Naive B cell (primary cell): Measurements from ENCODE around the gene EHD2. TPM values are rescaled to one million over a fixed set of nuclear protein-coding genes. Genes with fewer than 3 reads are reported as not detected.
A peak's percentile ranks its signal among the peaks of the same experiment; 100 is the strongest.

ENCODE experiments used
- ATAC-seq, 2 donors: fragments of 150-1000 bp; cut with Tn5 transposase; 2 replicates each; pipeline ENCODE4 v1.10.0; 2021; ENCODE audit warnings: low read depth in 2 of 2, mild to moderate bottlenecking in 2 of 2, moderate library complexity in 2 of 2
- DNase-seq: peaks from one replicate; pipeline ENCODE4 v3.0.0; 2022
- H3K27ac Mint-ChIP-seq, 6 donors: one replicate each; pipeline ENCODE4 v1.8.0; 2020 to 2022; ENCODE audit warnings: mild to moderate bottlenecking in 6 of 6, mixed read lengths in 6 of 6, moderate library complexity in 5 of 6, inconsistent platforms in 2 of 6
- H3K27me3 Mint-ChIP-seq, 3 donors: one replicate each; pipeline ENCODE4 v1.8.0; 2021 to 2022; ENCODE audit warnings: mixed read lengths in 3 of 3, mild to moderate bottlenecking in 1 of 3
- H3K36me3 Mint-ChIP-seq, 2 donors: one replicate each; pipeline ENCODE4 v1.8.0; 2020 to 2022; ENCODE audit warnings: mixed read lengths in 2 of 2, inconsistent platforms in 1 of 2, mild to moderate bottlenecking in 1 of 2
- H3K4me1 Mint-ChIP-seq, 3 donors: one replicate each; pipeline ENCODE4 v1.8.0; 2020 to 2022; ENCODE audit warnings: mixed read lengths in 3 of 3, inconsistent platforms in 1 of 3, mild to moderate bottlenecking in 1 of 3, moderate library complexity in 1 of 3
- H3K4me3 Mint-ChIP-seq, 8 donors: one replicate each; pipeline ENCODE4 v1.8.0; 2020 to 2022; ENCODE audit warnings: mild to moderate bottlenecking in 8 of 8, mixed read lengths in 8 of 8, moderate library complexity in 8 of 8, inconsistent platforms in 2 of 8
- H3K9me3 Mint-ChIP-seq, 7 donors: one replicate each; pipeline ENCODE4 v1.8.0; 2020 to 2022; ENCODE audit warnings: mixed read lengths in 7 of 7, mild to moderate bottlenecking in 5 of 7, inconsistent platforms in 2 of 7, moderate library complexity in 1 of 7
- polyA plus RNA-seq, 6 donors: library from polyadenylated mRNA; unstranded; fragments of 300-500 nt; fragmentation: Illumina TruSeq; gene quantifications; one replicate each; pipeline ENCODE4 v1.2.3, GENCODE V29; 2021; ENCODE audit warnings: low read depth in 6 of 6

EHD2 gene
- polyA plus RNA-seq, 6 donors from 2014 or later: not detected

DNA sequence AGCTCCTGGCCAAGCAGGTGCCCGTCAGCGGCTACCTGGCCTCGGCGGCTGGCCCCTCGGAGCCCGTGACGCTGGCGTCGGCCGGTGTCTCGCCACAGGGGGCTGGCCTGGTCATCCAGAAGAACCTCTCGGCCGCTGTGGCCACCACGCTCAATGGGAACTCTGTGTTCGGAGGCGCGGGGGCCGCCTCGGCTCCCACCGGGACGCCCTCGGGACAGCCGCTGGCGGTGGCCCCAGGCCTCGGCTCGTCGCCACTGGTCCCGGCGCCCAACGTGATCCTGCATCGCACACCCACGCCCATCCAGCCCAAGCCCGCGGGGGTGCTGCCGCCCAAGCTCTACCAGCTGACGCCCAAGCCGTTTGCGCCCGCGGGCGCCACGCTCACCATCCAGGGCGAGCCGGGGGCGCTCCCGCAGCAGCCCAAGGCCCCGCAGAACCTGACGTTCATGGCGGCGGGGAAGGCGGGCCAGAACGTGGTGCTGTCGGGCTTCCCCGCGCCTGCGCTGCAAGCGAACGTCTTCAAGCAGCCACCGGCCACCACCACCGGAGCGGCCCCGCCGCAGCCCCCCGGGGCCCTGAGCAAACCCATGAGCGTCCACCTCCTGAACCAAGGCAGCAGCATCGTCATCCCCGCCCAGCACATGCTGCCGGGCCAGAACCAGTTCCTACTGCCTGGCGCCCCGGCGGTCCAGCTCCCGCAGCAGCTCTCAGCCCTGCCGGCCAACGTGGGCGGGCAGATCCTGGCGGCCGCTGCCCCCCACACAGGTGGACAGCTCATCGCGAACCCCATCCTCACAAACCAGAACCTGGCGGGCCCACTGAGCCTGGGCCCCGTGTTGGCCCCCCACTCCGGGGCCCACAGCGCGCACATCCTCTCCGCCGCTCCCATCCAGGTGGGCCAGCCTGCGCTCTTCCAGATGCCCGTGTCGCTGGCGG, 33.0 kb upstream of the EHD2 start:
- Mint-ChIP-seq H3K27ac (peak overlapping the region in 1 of 6 donors; percentile 24), H3K9me3 (peaks cover 0 to 2% (median 0%) of the 10 kb centered on the region in 7 donors), H3K27me3 (no peaks in the 10 kb centered on the region), H3K4me1 (peaks cover 2 to 9% (median 5%) of the 10 kb centered on the region in 3 donors), H3K36me3 (peaks cover 5 to 12% of the 10 kb centered on the region in 2 donors), H3K4me3 (no peak overlapping the region)
- DNase-seq: no peak
- ATAC-seq: no peak

DNA sequence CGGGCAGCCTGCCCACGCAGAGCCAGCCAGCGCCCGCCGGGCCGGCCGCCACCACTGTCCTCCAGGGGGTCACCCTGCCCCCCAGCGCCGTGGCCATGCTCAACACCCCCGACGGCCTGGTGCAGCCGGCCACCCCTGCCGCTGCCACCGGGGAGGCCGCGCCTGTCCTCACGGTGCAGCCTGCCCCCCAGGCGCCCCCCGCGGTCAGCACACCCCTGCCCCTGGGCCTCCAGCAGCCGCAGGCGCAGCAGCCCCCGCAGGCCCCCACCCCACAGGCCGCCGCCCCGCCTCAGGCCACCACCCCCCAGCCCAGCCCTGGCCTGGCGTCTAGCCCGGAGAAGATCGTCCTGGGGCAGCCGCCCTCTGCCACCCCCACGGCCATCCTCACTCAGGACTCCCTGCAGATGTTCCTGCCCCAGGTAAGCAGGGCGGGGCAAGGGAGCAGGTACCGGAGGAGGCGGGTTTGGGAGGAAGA, 32.3 kb upstream of the EHD2 start:
- no peak overlapping the region for H3K4me3 Mint-ChIP-seq
- DNase-seq (no peak), ATAC-seq (no peak)
- H3K27me3 Mint-ChIP-seq: no peaks in the 10 kb centered on the region
- H3K36me3 Mint-ChIP-seq: peaks cover 5 to 9% of the 10 kb centered on the region in 2 donors
- peaks cover 6 to 11% (median 6%) of the 10 kb centered on the region in 3 donors for H3K4me1 Mint-ChIP-seq
- no peak overlapping the region for H3K27ac Mint-ChIP-seq
- peaks cover 0 to 2% (median 0%) of the 10 kb centered on the region in 7 donors for H3K9me3 Mint-ChIP-seq

DNA sequence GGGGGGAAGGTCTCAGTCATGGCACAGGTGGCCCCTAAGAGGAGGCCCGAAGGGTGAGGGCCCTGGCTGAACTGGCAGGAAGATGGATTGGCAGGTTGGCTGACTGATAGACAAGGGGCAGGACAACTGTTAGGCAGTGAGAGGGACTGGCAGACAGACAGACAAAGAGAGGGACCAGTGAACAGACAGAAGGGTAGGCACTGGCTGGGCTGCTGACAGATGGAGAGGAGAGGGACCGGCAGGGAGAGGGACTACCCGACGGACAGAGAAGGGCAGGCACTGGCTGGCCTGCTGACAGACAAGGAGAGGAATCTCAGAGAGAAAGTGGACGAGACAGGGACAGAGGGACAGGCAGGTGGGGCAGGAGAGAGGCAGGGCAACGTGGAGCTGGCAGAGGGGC, 31.8 kb upstream of the EHD2 start:
- Mint-ChIP-seq H3K9me3 (peaks cover 0 to 2% (median 0%) of the 10 kb centered on the region in 7 donors), H3K27me3 (no peaks in the 10 kb centered on the region)
- no peak for DNase-seq

DNA sequence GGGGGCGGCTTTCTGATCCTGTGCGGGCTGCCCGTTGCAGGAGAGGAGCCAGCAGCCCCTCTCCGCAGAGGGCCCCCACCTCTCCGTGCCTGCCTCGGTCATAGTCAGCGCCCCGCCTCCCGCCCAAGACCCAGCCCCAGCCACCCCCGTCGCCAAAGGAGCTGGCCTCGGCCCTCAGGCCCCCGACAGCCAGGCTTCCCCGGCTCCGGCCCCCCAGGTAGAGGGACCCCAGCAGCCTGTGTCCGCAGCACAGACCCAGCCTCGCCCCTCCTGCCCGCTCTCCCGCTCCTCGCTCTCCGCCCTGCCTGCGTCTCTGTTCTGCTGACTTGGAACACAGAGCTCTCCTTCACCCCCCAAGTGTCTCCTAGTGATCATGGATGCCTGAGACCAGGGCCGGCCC, 31.3 kb upstream of the EHD2 start:
- Mint-ChIP-seq H3K4me1 (peaks cover 6 to 15% (median 6%) of the 10 kb centered on the region in 3 donors), H3K27me3 (no peaks in the 10 kb centered on the region), H3K27ac (no peak overlapping the region), H3K4me3 (no peak overlapping the region), H3K36me3 (peaks cover 4 to 9% of the 10 kb centered on the region in 2 donors), H3K9me3 (peaks cover 0 to 2% (median 0%) of the 10 kb centered on the region in 7 donors)
- ATAC-seq: no peak
- no peak for DNase-seq

More for the DNA sequence above, 31.8 kb upstream of the EHD2 start:
- peak overlapping the region in 1 of 6 donors; percentile 79 for H3K27ac Mint-ChIP-seq
- no peak overlapping the region for H3K4me3 Mint-ChIP-seq
- peaks cover 6 to 11% (median 6%) of the 10 kb centered on the region in 3 donors for H3K4me1 Mint-ChIP-seq
- peaks cover 5 to 9% of the 10 kb centered on the region in 2 donors for H3K36me3 Mint-ChIP-seq
- ATAC-seq: no peak

DNA sequence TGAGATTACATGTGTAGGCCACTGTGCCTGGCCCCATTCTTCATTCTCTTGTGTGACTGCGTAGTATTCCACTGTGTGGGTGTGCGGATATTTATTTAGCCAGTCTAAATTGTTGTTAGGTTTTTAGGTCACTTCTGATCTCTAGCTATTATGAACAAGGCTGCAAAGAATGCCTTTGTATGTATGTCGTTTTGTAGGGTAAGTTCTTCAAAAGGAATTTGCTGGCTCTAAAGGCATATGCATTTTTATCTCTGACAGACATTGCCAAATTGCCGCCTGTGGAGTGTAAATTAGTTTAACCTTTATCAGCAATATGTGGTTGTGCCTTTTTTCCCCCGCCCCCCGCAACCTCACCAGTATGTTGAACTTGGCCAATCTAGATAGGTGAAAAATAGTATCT, 30.3 kb upstream of the EHD2 start:
- DNase-seq: no peak
- Mint-ChIP-seq H3K27ac (no peak overlapping the region), H3K9me3 (peaks cover 0 to 2% (median 0%) of the 10 kb centered on the region in 7 donors), H3K4me1 (peaks cover 6 to 16% (median 6%) of the 10 kb centered on the region in 3 donors), H3K4me3 (no peak overlapping the region), H3K36me3 (peaks cover 0 to 9% of the 10 kb centered on the region in 2 donors), H3K27me3 (no peaks in the 10 kb centered on the region)
- ATAC-seq: no peak

DNA sequence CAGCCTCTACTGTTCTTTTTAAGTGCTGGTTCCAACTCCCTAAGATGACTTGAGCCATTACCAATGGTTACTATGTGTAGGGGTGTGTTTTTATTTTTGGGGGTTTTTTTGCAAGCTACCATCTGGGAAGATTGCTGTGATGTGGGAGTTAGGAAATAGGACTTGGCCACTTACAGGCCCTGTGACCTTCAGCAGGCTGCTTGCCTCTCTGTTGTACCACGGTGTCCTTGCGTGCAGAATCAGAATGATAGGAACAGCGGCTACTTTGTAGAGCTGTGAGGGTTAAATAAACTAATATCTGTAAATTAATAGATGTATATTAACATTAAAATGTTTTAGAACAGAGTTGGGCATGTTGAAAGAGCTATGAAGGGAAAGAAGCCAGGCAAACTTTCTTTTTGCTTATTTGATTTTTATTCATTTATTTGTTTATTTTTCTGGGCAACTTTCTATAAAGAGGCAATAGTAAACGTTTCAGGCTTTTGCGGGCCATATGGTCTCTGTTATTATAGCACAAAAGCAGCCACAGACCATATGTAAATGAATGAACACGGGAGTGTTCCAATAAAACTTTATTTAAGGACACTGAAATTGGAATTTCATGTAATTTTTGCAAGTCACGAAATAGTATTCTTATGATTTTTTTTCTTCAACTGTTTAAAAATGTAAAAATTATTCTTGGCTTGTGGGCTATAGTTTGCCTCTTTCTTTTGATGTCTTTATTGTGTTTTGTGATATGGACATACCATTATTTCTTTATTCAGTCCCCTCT, 26.4 kb upstream of the EHD2 start:
- DNase-seq (no peak), ATAC-seq (no peak)
- H3K27me3 Mint-ChIP-seq: no peaks in the 10 kb centered on the region
- H3K9me3 Mint-ChIP-seq: no peaks in the 10 kb centered on the region
- peaks cover 0 to 9% of the 10 kb centered on the region in 2 donors for H3K36me3 Mint-ChIP-seq
- no peak overlapping the region for H3K4me3 Mint-ChIP-seq
- peaks cover 6 to 18% (median 6%) of the 10 kb centered on the region in 3 donors for H3K4me1 Mint-ChIP-seq
- peak overlapping the region in 3 of 6 donors; percentile 47 to 79 (median 70) for H3K27ac Mint-ChIP-seq

DNA sequence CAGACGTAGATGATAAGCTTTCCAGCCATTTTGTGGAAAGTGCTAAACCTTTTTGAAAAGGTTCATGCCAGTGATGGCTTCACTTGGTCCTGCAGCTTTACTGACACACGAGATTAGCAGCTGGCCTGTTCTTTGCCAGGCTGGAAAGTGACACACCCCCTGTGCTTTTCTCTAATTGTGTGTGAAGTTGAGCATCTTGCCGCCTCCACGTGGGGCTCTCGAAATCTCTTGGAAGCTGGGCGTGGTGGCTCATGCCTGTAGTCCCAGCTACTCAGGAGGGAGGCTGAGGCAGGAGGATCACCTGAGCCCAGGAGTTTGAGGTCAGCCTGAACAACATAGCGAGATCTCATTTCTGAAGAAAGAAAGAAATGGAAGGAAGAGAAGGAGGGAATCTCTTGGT, 25.3 kb upstream of the EHD2 start:
- peaks cover 4 to 15% (median 8%) of the 10 kb centered on the region in 3 donors for H3K4me1 Mint-ChIP-seq
- DNase-seq (no peak), ATAC-seq (no peak)
- no peaks in the 10 kb centered on the region for H3K27me3 Mint-ChIP-seq
- H3K36me3 Mint-ChIP-seq: peaks cover 0 to 2% of the 10 kb centered on the region in 2 donors
- no peak overlapping the region for H3K4me3 Mint-ChIP-seq
- no peak overlapping the region for H3K27ac Mint-ChIP-seq
- H3K9me3 Mint-ChIP-seq: no peaks in the 10 kb centered on the region

DNA sequence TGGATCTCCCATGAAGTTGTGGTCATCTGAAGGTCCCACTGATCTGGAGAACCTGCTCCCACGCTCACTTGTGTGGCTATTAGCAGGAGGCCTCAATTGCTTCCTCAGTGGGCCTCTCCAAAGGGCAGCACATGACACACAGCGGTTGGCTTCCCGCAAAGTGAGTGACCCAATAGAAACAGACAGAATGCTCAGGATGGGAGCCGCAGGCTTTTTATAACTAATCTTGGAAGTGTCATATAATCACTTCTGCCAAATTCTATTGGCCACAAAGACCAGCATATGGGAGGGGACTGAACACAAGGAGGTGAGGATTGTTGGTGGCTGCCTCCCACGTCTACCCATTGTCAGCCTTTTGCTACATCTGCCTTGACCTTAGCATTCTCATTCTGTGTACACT, 22.1 kb upstream of the EHD2 start:
- no peak overlapping the region for H3K4me3 Mint-ChIP-seq
- H3K27me3 Mint-ChIP-seq: no peaks in the 10 kb centered on the region
- peaks cover 0 to 9% of the 10 kb centered on the region in 2 donors for H3K36me3 Mint-ChIP-seq
- H3K9me3 Mint-ChIP-seq: no peaks in the 10 kb centered on the region
- no peak for DNase-seq
- no peak overlapping the region for H3K27ac Mint-ChIP-seq
- no peak for ATAC-seq
- H3K4me1 Mint-ChIP-seq: peaks cover 5 to 17% (median 6%) of the 10 kb centered on the region in 3 donors

DNA sequence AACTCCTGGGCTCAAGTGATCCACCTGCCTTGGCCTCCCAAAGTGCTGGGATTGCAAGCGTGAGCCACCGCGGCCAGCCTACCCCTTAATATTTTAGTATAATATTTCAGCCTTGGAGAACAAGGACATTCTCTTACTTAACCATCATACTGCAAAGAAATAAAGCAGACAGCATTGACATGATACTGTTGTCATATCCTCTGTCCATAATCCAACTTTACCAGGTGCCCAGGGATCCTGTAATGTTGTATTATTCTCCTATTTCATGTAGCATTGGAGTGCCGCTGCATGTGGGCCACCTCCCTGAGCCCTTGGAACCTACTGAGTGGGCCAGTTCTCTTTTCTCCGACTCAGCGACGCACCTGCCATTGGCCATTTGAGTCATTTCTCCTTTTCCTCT, 21.4 kb upstream of the EHD2 start:
- Mint-ChIP-seq H3K9me3 (no peaks in the 10 kb centered on the region), H3K36me3 (peaks cover 0 to 9% of the 10 kb centered on the region in 2 donors), H3K27me3 (no peaks in the 10 kb centered on the region), H3K27ac (no peak overlapping the region), H3K4me1 (peaks cover 5 to 14% (median 6%) of the 10 kb centered on the region in 3 donors), H3K4me3 (no peak overlapping the region)
- DNase-seq: no peak
- no peak for ATAC-seq

DNA sequence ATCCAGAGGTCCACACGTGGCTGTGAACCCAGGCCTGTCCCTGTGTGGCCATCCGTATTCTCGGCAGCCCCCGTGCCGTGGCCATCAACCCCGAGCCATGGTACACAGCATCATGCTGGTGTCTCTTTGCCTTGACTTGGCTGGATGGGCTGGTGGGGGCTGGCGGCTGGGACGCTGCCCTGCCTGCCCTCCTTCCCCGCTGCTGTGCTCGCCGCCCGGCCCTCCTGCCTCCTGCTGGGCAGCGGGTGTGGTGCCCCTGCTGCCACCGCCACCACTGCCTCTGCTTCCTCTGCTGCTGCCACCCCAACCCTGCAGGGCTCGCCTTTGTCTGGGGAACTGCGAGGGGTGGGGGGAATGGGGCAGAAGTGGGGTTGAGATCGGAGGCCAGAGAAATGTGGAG, 19.7 kb upstream of the EHD2 start:
- Mint-ChIP-seq H3K27me3 (no peaks in the 10 kb centered on the region), H3K4me3 (no peak overlapping the region), H3K9me3 (no peaks in the 10 kb centered on the region), H3K36me3 (peaks cover 0 to 9% of the 10 kb centered on the region in 2 donors), H3K4me1 (peaks cover 5 to 10% (median 6%) of the 10 kb centered on the region in 3 donors), H3K27ac (no peak overlapping the region)
- DNase-seq: no peak
- no peak for ATAC-seq

DNA sequence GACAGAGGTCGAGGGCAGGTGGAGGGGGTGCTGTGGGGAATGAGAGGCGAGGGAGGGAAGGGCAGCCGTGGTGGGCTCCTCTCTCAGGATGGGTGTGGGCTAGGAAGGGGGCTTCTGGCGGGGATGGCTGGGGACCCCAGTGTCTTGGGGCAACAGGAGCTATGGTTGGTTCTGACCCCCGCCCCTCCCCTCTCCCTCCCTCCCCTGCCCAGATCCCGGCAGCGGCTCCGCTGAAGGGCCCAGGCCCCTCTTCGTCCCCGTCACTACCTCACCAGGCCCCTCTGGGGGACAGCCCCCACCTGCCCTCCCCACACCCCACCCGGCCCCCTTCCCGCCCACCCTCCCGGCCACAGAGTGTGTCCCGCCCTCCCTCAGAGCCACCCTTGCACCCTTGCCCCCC, 19.3 kb upstream of the EHD2 start:
- Mint-ChIP-seq H3K9me3 (no peaks in the 10 kb centered on the region), H3K27ac (no peak overlapping the region), H3K4me1 (peaks cover 5 to 13% (median 6%) of the 10 kb centered on the region in 3 donors), H3K27me3 (no peaks in the 10 kb centered on the region), H3K4me3 (no peak overlapping the region), H3K36me3 (peaks cover 0 to 10% of the 10 kb centered on the region in 2 donors)
- no peak for DNase-seq
- no peak for ATAC-seq

DNA sequence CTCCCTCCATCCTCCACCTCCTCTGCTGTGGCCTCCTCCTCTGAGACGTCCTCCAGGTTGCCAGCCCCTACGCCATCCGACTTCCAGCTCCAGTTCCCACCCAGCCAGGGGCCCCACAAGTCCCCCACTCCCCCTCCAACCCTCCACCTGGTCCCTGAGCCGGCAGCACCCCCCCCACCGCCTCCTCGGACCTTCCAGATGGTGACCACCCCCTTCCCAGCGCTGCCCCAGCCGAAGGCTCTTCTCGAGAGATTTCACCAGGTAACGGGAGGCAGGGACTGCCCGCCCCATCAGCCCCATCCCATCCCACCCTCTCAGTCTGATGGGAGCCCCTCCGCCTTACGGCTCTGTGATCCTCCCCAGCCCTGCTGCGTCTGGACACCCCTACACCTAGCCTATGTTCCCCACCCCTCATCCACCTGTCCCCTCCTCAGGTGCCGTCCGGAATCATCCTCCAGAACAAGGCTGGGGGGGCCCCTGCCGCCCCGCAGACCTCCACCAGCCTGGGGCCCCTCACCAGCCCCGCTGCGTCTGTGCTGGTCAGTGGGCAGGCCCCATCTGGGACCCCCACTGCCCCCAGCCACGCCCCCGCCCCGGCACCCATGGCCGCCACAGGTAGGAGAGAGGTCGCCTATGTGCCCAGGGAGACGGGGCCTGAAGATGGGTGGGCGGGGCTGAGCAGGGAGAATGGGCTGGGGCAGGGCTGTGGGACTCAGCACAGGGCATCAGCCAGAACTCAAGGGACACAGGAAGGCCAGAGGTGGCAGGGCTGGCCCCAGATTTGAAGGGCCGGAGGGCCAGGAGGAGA, 18.6 kb upstream of the EHD2 start:
- H3K4me3 Mint-ChIP-seq: no peak overlapping the region
- H3K27me3 Mint-ChIP-seq: no peaks in the 10 kb centered on the region
- peaks cover 5 to 11% (median 6%) of the 10 kb centered on the region in 3 donors for H3K4me1 Mint-ChIP-seq
- DNase-seq: no peak
- peaks cover 0 to 18% of the 10 kb centered on the region in 2 donors for H3K36me3 Mint-ChIP-seq
- no peak overlapping the region for H3K27ac Mint-ChIP-seq
- H3K9me3 Mint-ChIP-seq: no peaks in the 10 kb centered on the region
- no peak for ATAC-seq
